GM19351 (cell line): ENCODE results near the gene MAL.

Source experiments
- ATAC-seq: cut with Tn5 transposase; IDR thresholded peaks from one replicate; pipeline ENCODE4 v1.9.1; 2021; ENCODE audit warnings: mild to moderate bottlenecking, moderate library complexity; ENCODE audit not compliant: unreplicated experiment

Gene MAL

GRCh38 chr2:95047629-95048510 is 22.4 kb downstream of the MAL start:
- no peak for ATAC-seq

- ATAC-seq = no peak
Measured at GRCh38 chr2:95048825-95049682, 23.5 kb downstream of the MAL start.

- ATAC-seq = no peak
Measured at GRCh38 chr2:95049683-95049955, 24.1 kb downstream of the MAL start.

DNA sequence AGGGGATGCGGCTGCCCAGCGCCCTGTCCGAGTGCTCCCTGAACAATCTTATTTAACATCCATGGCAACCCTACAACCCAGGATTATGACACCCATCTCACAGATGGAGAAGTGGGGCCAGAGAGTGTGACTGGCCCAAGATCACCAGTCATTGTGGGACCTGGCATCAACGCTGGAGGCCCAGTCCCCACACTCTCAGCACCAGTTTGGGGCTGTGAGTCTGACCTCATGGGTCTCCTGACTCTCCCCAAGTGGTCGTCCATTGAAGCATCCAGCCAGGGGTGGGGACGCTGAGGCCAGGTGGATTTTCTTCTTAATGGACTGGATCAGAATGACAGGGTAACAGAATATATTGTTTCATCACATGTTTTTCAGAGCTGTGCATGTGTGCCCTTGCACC is 24.5 kb downstream of the MAL start:
- no peak for ATAC-seq

DNA sequence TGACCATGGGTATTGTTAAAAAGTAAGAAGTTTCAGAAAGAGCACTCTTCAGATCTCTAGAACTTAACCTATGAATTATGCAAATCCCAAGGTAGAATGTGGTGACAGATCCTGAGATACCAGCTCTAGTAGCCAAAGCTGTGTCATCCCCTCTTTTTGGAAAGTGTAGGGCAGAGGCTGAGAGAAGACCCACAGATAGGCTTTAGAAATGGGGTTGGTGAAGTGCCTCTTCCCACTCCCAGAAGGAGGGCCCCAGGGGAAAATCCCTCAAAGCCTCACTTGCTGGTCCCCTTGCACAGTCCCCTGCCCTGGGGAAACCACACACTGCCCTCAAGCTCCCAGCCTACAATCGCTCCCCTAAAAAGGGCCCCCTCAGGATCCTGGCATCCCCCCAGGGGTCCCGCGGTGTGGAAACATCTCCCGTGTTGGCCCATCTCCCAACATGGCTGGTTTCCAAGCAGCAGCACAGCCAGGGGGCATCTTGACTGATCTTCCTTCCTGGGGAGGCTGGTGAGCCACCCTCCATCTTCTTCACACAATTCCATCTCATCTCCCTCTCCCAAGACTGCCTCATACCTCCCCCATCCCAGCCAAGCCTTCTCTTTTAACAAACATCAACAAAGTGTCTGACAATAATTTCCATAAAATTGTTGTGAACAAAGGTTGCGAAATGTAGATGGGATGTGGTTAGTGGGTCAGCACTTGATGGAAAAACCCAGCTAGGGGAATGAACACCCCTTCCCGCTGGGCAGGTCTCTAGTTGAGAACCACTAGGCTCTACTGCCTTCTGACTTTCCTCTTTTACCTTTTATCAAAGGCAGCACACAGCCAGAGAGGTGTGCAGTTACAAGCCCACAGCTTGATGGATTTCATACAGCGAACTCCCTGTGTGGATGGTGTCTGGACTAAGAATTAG is 25.1 kb downstream of the MAL start:
- ATAC-seq = no peak

DNA sequence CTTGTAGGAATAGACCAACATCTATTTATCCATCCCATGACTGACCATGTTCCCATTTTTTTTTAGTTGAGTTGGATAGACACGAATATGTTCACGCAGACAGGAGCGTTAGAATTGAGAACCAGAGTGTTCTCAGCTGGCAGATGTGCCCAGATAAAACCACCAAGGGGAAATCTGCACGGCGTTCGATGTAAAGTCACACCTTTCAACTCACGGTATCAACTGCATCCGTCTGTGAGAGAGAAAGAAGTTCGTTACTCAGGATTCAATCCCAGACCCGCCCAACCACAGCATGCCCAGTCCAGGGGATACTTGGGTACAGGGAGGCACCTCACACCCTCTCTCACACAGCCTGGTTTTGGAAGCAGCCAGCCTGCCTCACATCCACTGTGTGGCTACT is 26.1 kb downstream of the MAL start:
- ATAC-seq = no peak

GRCh38 chr2:95052307-95052706 is 26.8 kb downstream of the MAL start:
- ATAC-seq = no peak

- no peak for ATAC-seq
Measured at GRCh38 chr2:95052804-95053479, 27.4 kb downstream of the MAL start.

GRCh38 chr2:95053543-95053942 is 28.0 kb downstream of the MAL start:
- ATAC-seq = no peak

GRCh38 chr2:95054016-95054415 is 28.5 kb downstream of the MAL start:
- ATAC-seq = no peak

DNA sequence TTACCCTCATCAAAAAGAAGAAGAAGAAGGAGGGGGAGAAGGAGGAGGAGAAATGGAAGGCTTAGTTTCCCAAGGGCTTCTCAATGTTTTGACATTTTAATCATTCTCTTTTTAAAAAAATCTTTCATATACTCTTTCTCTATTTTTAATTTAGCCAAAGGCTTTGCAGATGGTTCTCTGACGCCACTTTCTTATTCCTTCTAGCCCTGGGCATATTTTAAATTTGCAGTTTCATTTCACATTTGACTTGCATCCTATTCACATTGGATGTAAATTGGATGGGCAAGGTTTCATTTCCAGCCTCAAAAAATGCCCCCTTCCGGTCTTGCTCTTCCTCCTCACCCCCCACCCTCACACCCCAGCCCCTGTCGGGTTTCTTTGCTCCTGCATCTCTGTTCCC is 29.8 kb downstream of the MAL start:
- ATAC-seq = no peak

DNA sequence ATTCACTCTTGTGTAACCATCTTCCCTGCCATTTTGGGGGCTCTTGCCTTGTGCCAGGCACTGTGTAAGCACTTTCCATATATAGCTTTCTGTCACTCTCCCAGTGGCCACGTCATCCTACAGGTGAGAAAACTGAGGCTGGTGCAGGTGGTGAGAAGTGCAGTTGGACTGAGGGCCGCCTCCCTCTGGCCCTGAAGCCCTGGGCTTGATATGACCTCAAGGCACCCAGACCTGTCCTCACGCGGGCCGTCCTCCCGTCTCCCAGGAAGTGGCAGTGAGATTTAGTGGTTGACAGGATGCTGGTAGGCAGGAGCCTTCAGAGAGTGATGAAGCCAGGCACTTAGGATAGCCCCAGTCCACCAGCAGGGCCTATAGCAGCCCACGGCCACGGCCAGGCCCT is 30.5 kb downstream of the MAL start:
- ATAC-seq = no peak

- no peak for ATAC-seq
Measured at GRCh38 chr2:95056461-95057459, 31.3 kb downstream of the MAL start.

DNA sequence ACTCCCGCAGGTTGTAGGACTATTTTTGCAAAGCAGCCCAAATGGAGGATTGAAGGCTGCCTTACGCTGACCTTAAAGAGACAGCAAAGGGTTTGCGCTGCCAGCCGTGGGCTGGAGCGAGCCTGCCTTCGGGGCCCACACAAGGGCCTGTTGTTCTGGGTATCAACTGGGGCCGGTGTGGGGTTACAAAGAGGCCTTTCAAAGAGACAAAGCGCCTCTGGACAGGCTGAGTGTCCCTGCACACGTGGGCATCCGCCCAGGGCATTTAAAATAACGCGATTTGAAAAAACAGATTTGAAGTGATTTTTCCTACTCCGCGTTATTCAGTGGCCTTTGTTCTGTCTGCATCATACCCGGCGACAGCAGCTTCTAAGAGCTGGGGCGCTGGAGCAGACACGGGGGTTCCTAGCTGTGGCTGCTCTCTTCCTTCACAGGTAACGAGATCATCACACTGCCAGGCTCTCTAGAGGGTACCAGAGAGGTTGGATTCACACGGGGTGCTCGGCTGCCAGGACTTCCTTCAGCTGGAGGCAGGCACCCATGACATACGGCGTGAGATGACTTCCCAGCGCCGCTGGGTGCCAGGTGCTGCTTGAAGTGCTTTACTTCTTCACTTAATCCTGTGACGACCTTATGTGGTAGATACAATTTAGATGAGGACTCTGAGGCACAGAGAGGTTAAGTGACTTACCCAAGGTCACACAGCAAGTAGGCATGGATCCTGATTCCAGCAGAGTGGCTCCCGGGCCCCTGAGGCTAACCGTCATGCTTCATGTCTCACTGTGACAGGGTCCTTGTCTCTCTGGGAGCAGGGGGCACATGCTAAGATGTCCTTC is 32.2 kb downstream of the MAL start:
- ATAC-seq = no peak

DNA sequence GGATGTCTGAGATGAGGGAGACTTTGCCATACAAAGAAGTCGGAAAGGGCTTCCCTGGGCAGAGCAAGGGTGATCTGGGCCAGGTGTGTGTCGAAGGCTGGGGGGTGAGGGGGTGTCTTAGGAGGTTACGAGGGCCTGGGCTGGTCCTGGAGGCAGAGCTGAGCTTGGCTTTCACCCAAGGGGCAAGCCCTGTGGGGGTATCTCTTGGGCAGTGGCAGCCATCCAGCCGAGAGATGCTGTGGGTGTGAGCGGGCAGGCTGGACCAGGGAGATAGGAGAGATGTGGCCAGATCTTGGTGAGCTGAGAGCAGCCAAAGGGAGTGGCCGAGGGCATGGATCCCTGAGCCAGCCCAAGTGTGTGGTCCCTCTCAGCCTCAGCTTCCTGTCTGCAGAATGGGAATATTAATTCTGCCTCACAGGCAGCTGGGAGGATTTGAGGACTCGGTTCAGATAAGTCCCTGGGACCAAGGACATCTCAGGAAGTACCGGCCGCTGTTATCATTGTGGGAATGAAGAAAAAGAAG is 33.0 kb downstream of the MAL start:
- ATAC-seq = no peak

- no peak for ATAC-seq
Measured at GRCh38 chr2:95058989-95059641, 33.6 kb downstream of the MAL start.

DNA sequence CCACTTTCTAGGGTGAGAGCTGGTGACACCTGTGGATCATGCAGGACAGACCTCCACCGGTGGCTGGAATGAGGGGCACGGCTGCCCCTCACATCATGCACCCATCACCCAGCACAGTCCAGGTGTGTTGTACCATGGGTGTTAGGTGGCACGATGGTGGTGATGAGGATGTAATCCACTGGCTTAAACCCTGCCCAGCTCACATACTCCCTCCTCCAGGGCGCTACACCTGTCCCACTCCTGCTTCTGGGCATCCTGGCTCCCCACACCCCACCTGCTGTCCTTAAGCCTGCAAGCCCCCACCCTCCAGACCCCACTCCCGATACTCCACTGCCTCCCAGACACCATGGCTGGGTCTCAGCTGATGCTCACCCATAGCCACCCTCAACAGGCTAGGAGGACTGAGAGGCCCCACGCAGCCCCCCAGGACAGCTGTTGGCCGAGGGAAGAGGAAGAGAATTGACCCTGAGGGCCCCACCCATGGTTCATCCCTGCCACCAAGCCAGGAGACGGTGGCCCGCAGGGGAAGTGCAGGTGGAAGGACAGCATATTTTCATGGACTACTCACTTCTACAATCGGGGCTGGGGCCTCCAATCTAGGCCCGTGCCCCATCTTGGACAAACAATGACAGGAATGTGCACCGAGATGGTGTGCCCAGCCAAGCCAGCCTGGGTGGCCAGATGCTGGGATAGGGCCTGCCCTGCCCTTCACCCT is 34.3 kb downstream of the MAL start:
- no peak for ATAC-seq
